HCT116 (cell line): Measurements from ENCODE around the gene TSPAN14.

Experiments used
- CTCF ChIP-seq, 3 experiments: fragments of 200-600 bp in 1 of 3; sonication (generic) in 1 of 3; IDR thresholded peaks in 2 of 3; conservative IDR thresholded peaks in 1 of 3; 2 replicates each; pipeline ENCODE4 v1.5.1; 2012 to 2017; ENCODE audit warnings: low read depth in 2 of 3, low read length in 2 of 3, antibody characterized with exemption in 1 of 3, borderline replicate concordance in 1 of 3, control low read depth in 1 of 3, mild to moderate bottlenecking in 1 of 3, mixed read lengths in 1 of 3, mixed run types in 1 of 3, moderate library complexity in 1 of 3; ENCODE audit not compliant: insufficient read depth in 1 of 3
- EZH2phosphoT487 ChIP-seq: fragments of 200-600 bp; IDR thresholded peaks from 2 replicates; pipeline ENCODE4 v1.6.1; 2018; ENCODE audit warnings: antibody characterized with exemption, borderline replicate concordance
- POLR2A ChIP-seq: IDR thresholded peaks from 2 replicates; pipeline ENCODE4 v1.7.0; 2011; ENCODE audit warnings: borderline replicate concordance; ENCODE audit not compliant: insufficient read depth, insufficient read length; ENCODE audit errors: extremely low read depth
- POLR2AphosphoS5 ChIP-seq: IDR thresholded peaks from 2 replicates; pipeline ENCODE4 v1.6.1; 2011; ENCODE audit warnings: mild to moderate bottlenecking, low read depth, low read length, moderate library complexity
- RAD21 ChIP-seq: IDR thresholded peaks from 2 replicates; pipeline ENCODE4 v1.6.1; 2012; ENCODE audit warnings: low read depth, mild to moderate bottlenecking
- REST ChIP-seq: IDR thresholded peaks from 2 replicates; pipeline ENCODE4 v1.6.1; 2012; ENCODE audit warnings: low read depth
- SRF ChIP-seq: IDR thresholded peaks from 2 replicates; pipeline ENCODE4 v1.6.1; 2012; ENCODE audit warnings: low read depth
- YY1 ChIP-seq: IDR thresholded peaks from 2 replicates; pipeline ENCODE4 v1.6.1; 2011; ENCODE audit warnings: low read length, low read depth, moderate library complexity, mild to moderate bottlenecking; ENCODE audit not compliant: insufficient replicate concordance; ENCODE audit errors: extremely low read depth
- ZBTB33 ChIP-seq: IDR thresholded peaks from 2 replicates; pipeline ENCODE4 v1.6.1; 2011; ENCODE audit warnings: mild to moderate bottlenecking, low read length, moderate library complexity; ENCODE audit not compliant: insufficient replicate concordance; ENCODE audit errors: extremely low read depth
- ZFX ChIP-seq: fragments of 450-650 bp; IDR thresholded peaks from 2 replicates; pipeline ENCODE4 v1.6.1; 2017
- TF ChIP-seq, protein P1 (sequence below): IDR thresholded peaks from 2 replicates; pipeline ENCODE4 v1.6.1; 2012

DNA sequence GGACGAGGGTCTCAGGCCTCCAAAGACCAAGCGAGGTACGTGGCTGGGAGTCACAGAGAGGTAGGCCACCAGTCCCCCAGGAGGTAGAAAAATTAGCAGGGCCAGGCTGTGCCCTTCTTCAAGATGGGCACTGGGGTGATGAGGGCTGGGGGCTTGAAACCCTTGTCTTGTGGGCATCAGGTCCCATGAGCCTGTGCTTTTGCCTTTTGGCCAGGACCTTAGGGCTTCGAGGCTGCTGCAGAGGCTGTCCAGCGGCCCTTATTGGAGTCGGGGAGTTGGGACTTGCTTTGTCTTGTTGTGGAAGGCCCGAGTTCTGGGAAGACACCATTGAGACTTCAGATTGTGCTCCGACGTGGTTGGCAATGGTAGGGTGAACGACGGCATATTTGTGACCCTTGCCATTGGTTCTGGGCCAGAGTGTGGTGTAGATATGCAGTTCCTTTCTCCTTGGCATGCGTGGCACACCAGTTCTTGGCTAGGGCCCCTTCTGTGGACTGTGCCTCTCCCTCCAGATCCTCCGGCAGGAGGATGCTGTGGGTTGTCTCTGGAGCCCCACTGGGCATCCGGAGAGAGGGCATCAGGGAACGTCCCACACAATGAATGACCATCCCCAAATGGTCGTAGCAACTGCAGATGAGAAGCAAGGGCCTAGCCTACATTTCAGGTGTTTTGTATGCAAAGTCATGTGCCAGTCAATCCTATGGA, 84.5 kb downstream of the TSPAN14 start:
- TF ChIP-seq CTCF (IDR thresholded peaks at IDR 0.05 in 2 of 3, conservative IDR thresholded peaks at IDR 0.05 in 1 of 3; ENCODE audit: borderline replicate concordance in 1 of 3, insufficient read depth in 1 of 3, low read depth in 2 of 3, low read length in 2 of 3) = no peak
- TF ChIP-seq POLR2A = no peak
- no peak for TF ChIP-seq ZFX
- TF ChIP-seq RAD21 = no peak
- no peak for TF ChIP-seq YY1
- TF ChIP-seq SRF = no peak
- no peak for TF ChIP-seq ZBTB33
- no peak for TF ChIP-seq POLR2AphosphoS5
- no peak for TF ChIP-seq EZH2phosphoT487
- TF ChIP-seq REST = no peak
- TF ChIP-seq, protein P1, sequence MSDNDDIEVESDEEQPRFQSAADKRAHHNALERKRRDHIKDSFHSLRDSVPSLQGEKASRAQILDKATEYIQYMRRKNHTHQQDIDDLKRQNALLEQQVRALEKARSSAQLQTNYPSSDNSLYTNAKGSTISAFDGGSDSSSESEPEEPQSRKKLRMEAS = no peak
